GM23338 (cell line): ENCODE results near the gene BRICD5. TPM values are rescaled to one million over a fixed set of nuclear protein-coding genes. Genes with fewer than 3 reads are reported as not detected.
A peak's percentile ranks its signal among the peaks of the same experiment; 100 is the strongest.

ENCODE experiments used
- ATAC-seq: fragments of 200-7000 bp; cut with Tn5 transposase; 3 replicates; pipeline ENCODE4 v1.9.1; 2020
- DNase-seq: peaks from one replicate; pipeline ENCODE4 v3.0.0-alpha.2; 2015; ENCODE audit warnings: low spot score
- H2AFZ ChIP-seq: fragments of 200-600 bp; sonication (generic); 2 replicates; pipeline ENCODE4 v1.8.0; 2016; ENCODE audit warnings: antibody characterized with exemption, mild to moderate bottlenecking, moderate library complexity
- H3F3A ChIP-seq: fragments of 200-600 bp; sonication (generic); replicated peaks from 2 replicates; pipeline ENCODE4 v1.8.0; 2017; ENCODE audit warnings: antibody characterized with exemption, mixed run types, low read depth
- H3K27ac ChIP-seq: fragments of 200-600 bp; sonication (generic); 2 replicates; pipeline ENCODE4 v1.6.1; 2016; ENCODE audit warnings: low read depth
- H3K27me3 ChIP-seq: fragments of 200-600 bp; sonication (generic); 2 replicates; pipeline ENCODE4 v1.8.0; 2016; ENCODE audit warnings: mild to moderate bottlenecking, mixed run types, moderate library complexity; ENCODE audit not compliant: insufficient read depth
- H3K36me3 ChIP-seq: fragments of 200-600 bp; sonication (generic); 2 replicates; pipeline ENCODE4 v1.8.0; 2016; ENCODE audit warnings: mild to moderate bottlenecking; ENCODE audit not compliant: insufficient read depth
- H3K4me1 ChIP-seq: fragments of 200-600 bp; sonication (generic); 2 replicates; pipeline ENCODE4 v1.8.0; 2016; ENCODE audit warnings: mild to moderate bottlenecking, moderate library complexity; ENCODE audit not compliant: insufficient read depth
- H3K4me2 ChIP-seq: fragments of 200-600 bp; sonication (generic); 2 replicates; pipeline ENCODE4 v1.7.1; 2017; ENCODE audit warnings: mixed run types
- H3K4me3 ChIP-seq: fragments of 200-600 bp; sonication (generic); 2 replicates; pipeline ENCODE4 v1.6.1; 2016; ENCODE audit warnings: mixed run types
- H3K79me2 ChIP-seq: fragments of 200-600 bp; sonication (generic); replicated peaks from 2 replicates; pipeline ENCODE4 v1.8.0; 2017; ENCODE audit warnings: mild to moderate bottlenecking; ENCODE audit not compliant: insufficient read depth
- H3K9me2 ChIP-seq: fragments of 200-600 bp; sonication (generic); 2 replicates; pipeline ENCODE4 v1.8.0; 2017; ENCODE audit not compliant: insufficient read depth
- H4K20me1 ChIP-seq: fragments of 200-600 bp; sonication (generic); replicated peaks from 2 replicates; pipeline ENCODE4 v1.8.0; 2017; ENCODE audit warnings: mild to moderate bottlenecking; ENCODE audit not compliant: insufficient read depth
- H3K27ac Mint-ChIP-seq: 2 replicates; pipeline ENCODE4 v1.8.0; 2020; ENCODE audit warnings: inconsistent platforms, mild to moderate bottlenecking, moderate library complexity, mixed read lengths
- H3K27me3 Mint-ChIP-seq: 3 replicates; pipeline ENCODE4 v1.8.0; 2022; ENCODE audit warnings: low read depth, mild to moderate bottlenecking, moderate library complexity, mixed read lengths, inconsistent platforms; ENCODE audit not compliant: insufficient read depth, poor library complexity
- H3K36me3 Mint-ChIP-seq: 3 replicates; pipeline ENCODE4 v1.8.0; 2021; ENCODE audit warnings: low read depth, mild to moderate bottlenecking, inconsistent platforms, moderate library complexity, mixed read lengths
- H3K4me1 Mint-ChIP-seq: 3 replicates; pipeline ENCODE4 v1.8.0; 2020; ENCODE audit warnings: mild to moderate bottlenecking, inconsistent platforms, mixed read lengths
- H3K4me3 Mint-ChIP-seq: 3 replicates; pipeline ENCODE4 v1.8.0; 2021; ENCODE audit warnings: moderate library complexity, mild to moderate bottlenecking, inconsistent platforms, mixed read lengths
- H3K9me3 Mint-ChIP-seq: 3 replicates; pipeline ENCODE4 v1.8.0; 2020; ENCODE audit warnings: moderate library complexity, mild to moderate bottlenecking, inconsistent platforms, mixed read lengths
- CREB1 ChIP-seq: fragments of 250-450 bp; sonication (Bioruptor Pico); IDR thresholded peaks from 2 replicates; pipeline ENCODE4 v1.5.0; 2020; ENCODE audit warnings: low read depth, mild to moderate bottlenecking, moderate library complexity
- CTCF ChIP-seq, 2 experiments: fragments of 200-600 bp in 1 of 2; sonication (generic) in 1 of 2; conservative IDR thresholded peaks; 2 replicates each; pipeline versions ENCODE4 v1.5.1 to v1.6.1; 2016 to 2017; ENCODE audit warnings: antibody characterized with exemption in 2 of 2, low read depth in 2 of 2, mild to moderate bottlenecking in 2 of 2, moderate library complexity in 1 of 2
- EZH2 ChIP-seq: fragments of 200-600 bp; sonication (generic); IDR thresholded peaks from one replicate; pipeline ENCODE4 v1.8.0; 2017; ENCODE audit warnings: antibody characterized with exemption, mild to moderate bottlenecking, low read depth; ENCODE audit not compliant: unreplicated experiment
- POLR2AphosphoS5 ChIP-seq: IDR thresholded peaks from 2 replicates; pipeline ENCODE4 v1.6.1; 2016; ENCODE audit warnings: antibody characterized with exemption, low read depth
- STAT1 ChIP-seq: IDR thresholded peaks from one replicate; pipeline ENCODE4 v1.6.1; 2016; ENCODE audit warnings: antibody characterized with exemption; ENCODE audit not compliant: unreplicated experiment
- ZNF331 ChIP-seq: fragments of 250-450 bp; sonication (Bioruptor Pico); IDR thresholded peaks from 2 replicates; pipeline ENCODE4 v1.5.0; 2020; ENCODE audit warnings: low read depth, mild to moderate bottlenecking, moderate library complexity
- ZNF462 ChIP-seq: fragments of 250-450 bp; sonication (Bioruptor Pico); IDR thresholded peaks from 2 replicates; pipeline ENCODE4 v1.5.0; 2020; ENCODE audit warnings: mild to moderate bottlenecking, moderate library complexity
- polyA plus RNA-seq: library from polyadenylated mRNA; unstranded; fragments of >200 nt; fragmentation: Nextera tagmentation; extraction: Ambion mirVana; gene quantifications from 2 replicates; pipeline ENCODE4 v1.2.1, GENCODE V29; 2016
- total RNA-seq: library from RNA; depleted of rRNA; stranded (reverse); fragments of >200 nt; shearing (Covaris generic); gene quantifications from 2 replicates; pipeline ENCODE4 v1.2.3, GENCODE V29; 2014

BRICD5 gene
- total and polyA plus RNA-seq, 2 experiments from 2014 or later = 5.3 to 6.3 TPM

GRCh38 chr16:2236337-2237101 lies 25.9 kb upstream of the BRICD5 start, which contains the start of gene DNASE1L2:
Gene DNASE1L2, plus strand, starts transcription at chr16:2236444. Its CDS starts 373 bp downstream, at chr16:2236817.
- no peak within 1 kb of the TSS for H3K27ac ChIP-seq
- peak within 1 kb of the TSS; percentile 65 for H3K4me3 ChIP-seq
- H3K9me2 ChIP-seq = no peaks in the 10 kb centered on the region
- peaks cover 18% of the 10 kb centered on the region for H3K27me3 ChIP-seq
- Mint-ChIP-seq H3K27me3 (peaks cover 27% of the 10 kb centered on the region), H3K4me1 (no peaks in the 10 kb centered on the region), H3K4me3 (peak within 1 kb of the TSS; percentile 57), H3K27ac (no peak within 1 kb of the TSS), H3K36me3 (peaks cover 9% of the 10 kb centered on the region; the same call in 1 of the 3 replicates), H3K9me3 (no peaks in the 10 kb centered on the region)
- peaks cover 2% of the 10 kb centered on the region; the same call in 1 of the 2 replicates for H3F3A ChIP-seq
- no peaks in the 10 kb centered on the region for H3K4me1 ChIP-seq
- peak within 1 kb of the TSS; percentile 92 for H3K4me2 ChIP-seq
- H3K36me3 ChIP-seq = 0 out of 2 replicates have a peak, but pooled peaks cover 5% of the 10 kb centered on the region
- H4K20me1 ChIP-seq = no peaks in the 10 kb centered on the region; the same call in 1 of the 2 replicates
- TF ChIP-seq POLR2AphosphoS5 (no peak), ZNF331 (CRISPR knock-in tag) (no peak), CTCF (conservative IDR thresholded peaks at IDR 0.05; ENCODE audit: low read depth in 2 of 2) (peak in 1 of 2 experiments; percentile 18; a peak in 1 of 4 replicates), EZH2 (no peak), ZNF462 (CRISPR knock-in tag) (no peak), STAT1 (no peak), CREB1 (CRISPR knock-in tag) (no peak)
- no peak within 1 kb of the TSS for H2AFZ ChIP-seq
- no peaks in the 10 kb centered on the region for H3K79me2 ChIP-seq
- DNase-seq = peak; percentile 68
- ATAC-seq = peak; percentile 43
